Amygdala (tissue), 56 donors: Measurements from ENCODE around the gene OTOR.
A peak's percentile ranks its signal among the peaks of the same experiment; 100 is the strongest.

Source experiments
- DNase-seq, 56 donors: peaks; one replicate each; lab custom pipeline; 2025; lab: John Stamatoyannopoulos, UW

OTOR gene

GRCh38 chr20:16747291-16747811, 807 bp upstream of the OTOR start:
- no peak for DNase-seq

GRCh38 chr20:16749573-16749972, 1.4 kb downstream of the OTOR start:
- no peak for DNase-seq

- no peak for DNase-seq
Measured at GRCh38 chr20:16752082-16752481, 3.9 kb downstream of the OTOR start.

- DNase-seq, result no peak
Measured at GRCh38 chr20:16752901-16753300, 4.7 kb downstream of the OTOR start.

- DNase-seq, result no peak
Measured at GRCh38 chr20:16758454-16759180, 10.5 kb downstream of the OTOR start.

GRCh38 chr20:16759181-16759563, 11.0 kb downstream of the OTOR start:
- DNase-seq, result no peak

GRCh38 chr20:16760431-16761304, 12.5 kb downstream of the OTOR start:
- peak in 1 of 56 donors; percentile 7 for DNase-seq

GRCh38 chr20:16761305-16761829, 13.2 kb downstream of the OTOR start:
- DNase-seq, result peak in 43 of 56 donors; percentile 0 to 74 (median 30)

- DNase-seq, result no peak
Measured at GRCh38 chr20:16764560-16764959, 16.4 kb downstream of the OTOR start.

- no peak for DNase-seq
Measured at GRCh38 chr20:16771213-16771612, 23.1 kb downstream of the OTOR start.

GRCh38 chr20:16775961-16776360, 27.8 kb downstream of the OTOR start:
- DNase-seq, result no peak

GRCh38 chr20:16777126-16777525, 29.0 kb downstream of the OTOR start:
- no peak for DNase-seq

- no peak for DNase-seq
Measured at GRCh38 chr20:16778159-16778558, 30.0 kb downstream of the OTOR start.

GRCh38 chr20:16781496-16781895, 33.3 kb downstream of the OTOR start:
- no peak for DNase-seq

- no peak for DNase-seq
Measured at GRCh38 chr20:16785226-16785625, 37.1 kb downstream of the OTOR start.
